ENCODE data around the gene KANK2. TPM values are rescaled to one million over a fixed set of nuclear protein-coding genes. Genes with fewer than 3 reads are reported as not detected.
"Not testable (repeated sequence)": the region's sequence is repeated elsewhere in the genome, so short reads cannot be mapped to it uniquely, and the experiment has no call there.

Gene KANK2
- total and polyA plus RNA-seq, 2 of the 4 experiments (the other 2 are of a cell fraction), result 104 to 176 TPM

GRCh38 chr19:11179145-11179465, 18.2 kb downstream of the KANK2 start:
- H3K36me3 ChIP-seq (ENCODE audit: control insufficient read depth, insufficient read depth, low read length), result peaks cover 75% of the 10 kb centered on the region
- dilution Hi-C loops (cut with HindIII; ENCODE audit: low sequenced_read_pairs, unreplicated experiment), result not testable (repeated sequence)

More at GRCh38 chr19:11179145-11179465, 18.2 kb downstream of the KANK2 start:
- H3K4me1 ChIP-seq (ENCODE audit: control insufficient read depth, insufficient read depth, low read length); H2AK5ac ChIP-seq (ENCODE audit: low read depth, low read length); H4K5ac ChIP-seq (ENCODE audit: low read depth, low read length); BruUV-seq (replicated peaks); H3K18ac ChIP-seq (ENCODE audit: low read depth, low read length); H3K4ac ChIP-seq (ENCODE audit: low read depth, low read length); H4K8ac ChIP-seq (ENCODE audit: low read depth in 2 of 2, low read length in 2 of 2); POLR2A ChIA-PET (ENCODE audit: unreplicated experiment); H3K14ac ChIP-seq (replicated peaks; ENCODE audit: low read depth, low read length); H3K9me3 ChIP-seq (ENCODE audit: control insufficient read depth, insufficient read depth, low read length); intact Hi-C loops (cut with micrococcal nuclease); H2AK9ac ChIP-seq (replicated peaks; ENCODE audit: low read depth, low read length, poor library complexity); H3K27ac ChIP-seq (ENCODE audit: insufficient read depth, low read length); H2AFZ ChIP-seq (replicated peaks; ENCODE audit: low read length, poor library complexity); H4K20me1 ChIP-seq (ENCODE audit: insufficient read depth, low read length); CTCF ChIA-PET; H3K4me3 ChIP-seq (ENCODE audit: insufficient read depth, low read depth, low read length); H3K4me2 ChIP-seq (ENCODE audit: low read depth, low read length); ATAC-seq (ENCODE audit: low read depth); H2BK15ac ChIP-seq (ENCODE audit: low read depth, low read length); H3K23ac ChIP-seq (ENCODE audit: low read depth, low read length); H2BK5ac ChIP-seq (ENCODE audit: low read depth, low read length, poor library complexity, severe bottlenecking); H3K56ac ChIP-seq (ENCODE audit: extremely low read depth, insufficient read depth, low read length); H2BK120ac ChIP-seq (ENCODE audit: low read depth, low read length); in situ Hi-C loops (cut with MboI; ENCODE audit: low sequenced_read_pairs); DNase-seq; H3K27me3 ChIP-seq (ENCODE audit: control insufficient read depth, insufficient read depth, low read length); H3K9ac ChIP-seq (ENCODE audit: low read depth, low read length); H2BK20ac ChIP-seq (ENCODE audit: low read depth, low read length); H4K91ac ChIP-seq (ENCODE audit: insufficient read depth, low read depth, low read length): not testable (repeated sequence)
- peaks cover 11% of the 10 kb centered on the region for H3K9me1 ChIP-seq (ENCODE audit: insufficient read depth, low read length)
- 96% methylated on average over 3 of the region's 9 CpGs; no CpG with 5 or more reads in 1 of the 2 experiments for WGBS, 2 experiments (ENCODE audit: extremely low coverage in 2 of 2, insufficient read length in 1 of 2)
- H3K79me1 ChIP-seq (ENCODE audit: low read depth in 1 of 2, low read length in 2 of 2), result peaks cover 43 to 80% of the 10 kb centered on the region in 2 experiments

Measured in IMR-90 (cell line).